HG03064 (cell line): ENCODE results near the gene LGALS9.
"Not testable (repeated sequence)": the region's sequence is repeated elsewhere in the genome, so short reads cannot be mapped to it uniquely, and the experiment has no call there.

Source experiments
- ATAC-seq: cut with Tn5 transposase; IDR thresholded peaks from one replicate; pipeline ENCODE4 v1.9.1; 2021; ENCODE audit warnings: low read depth; ENCODE audit not compliant: unreplicated experiment

LGALS9 gene

DNA sequence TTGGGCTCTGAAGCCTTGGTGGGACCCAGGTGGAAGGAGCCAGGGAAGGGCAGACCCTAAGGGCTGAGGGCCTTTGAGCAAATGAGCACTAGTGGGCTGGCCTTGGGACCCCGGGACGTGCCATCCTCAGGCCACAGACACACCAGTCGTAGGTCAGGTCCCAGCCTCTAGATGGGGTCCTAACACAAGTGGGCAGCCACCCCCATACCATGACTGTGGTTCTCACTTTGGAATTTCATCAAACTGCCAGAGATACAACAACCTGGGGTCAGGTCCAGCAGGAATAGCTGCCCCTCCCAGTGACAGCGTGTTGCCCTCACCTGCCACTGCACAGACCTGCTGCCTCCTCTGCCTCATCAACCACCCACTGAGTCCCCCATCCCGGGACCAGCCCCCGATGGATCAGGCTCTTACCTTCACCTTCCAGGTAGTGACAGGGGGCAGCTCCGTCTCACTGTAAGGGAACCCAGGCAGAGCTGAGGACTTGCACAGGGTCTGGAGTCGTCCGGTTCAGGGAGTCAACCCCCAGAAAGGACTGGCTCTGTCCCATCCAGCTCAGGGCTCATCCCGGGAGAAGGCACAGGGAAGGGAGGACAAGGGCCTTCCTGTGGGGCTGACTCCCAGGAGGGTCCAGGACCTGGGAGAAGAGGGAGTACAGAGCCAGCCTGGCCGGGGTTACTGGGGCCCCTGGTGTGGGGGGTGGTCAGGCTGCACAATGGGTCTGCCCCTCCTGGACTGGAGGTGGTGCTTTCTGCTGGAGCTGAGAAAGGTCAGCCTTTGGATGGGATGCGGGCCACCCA, 40.0 kb downstream of the LGALS9 start:
- no peak for ATAC-seq

GRCh38 chr17:27671591-27671910, 40.6 kb downstream of the LGALS9 start:
- ATAC-seq, result no peak

DNA sequence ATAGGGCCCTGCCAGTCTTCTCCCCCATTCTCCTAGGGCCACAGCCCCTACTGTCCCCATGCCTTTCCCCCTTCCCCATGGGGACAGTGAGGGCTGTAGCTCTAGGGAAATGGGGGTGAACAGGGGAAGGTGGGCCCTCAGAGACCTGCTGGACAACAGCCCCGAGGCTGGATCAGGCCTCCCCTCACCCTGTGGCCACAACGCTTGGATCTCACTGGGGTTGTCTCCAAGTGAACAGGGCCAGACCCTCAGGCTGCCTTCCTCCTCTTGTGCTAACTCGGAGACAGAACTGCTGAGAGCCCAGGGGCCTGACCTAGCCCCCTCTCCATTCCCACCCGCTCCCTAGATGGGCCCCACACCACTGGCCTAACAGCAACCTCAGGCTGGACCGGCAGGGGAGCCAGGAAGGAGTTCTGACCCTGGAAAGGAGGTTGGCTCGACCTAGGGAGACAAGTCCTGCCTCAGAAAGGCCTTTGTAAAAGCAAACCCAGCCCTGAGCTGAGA, 41.0 kb downstream of the LGALS9 start:
- ATAC-seq, result not testable (repeated sequence)

GRCh38 chr17:27674335-27674734, 43.3 kb downstream of the LGALS9 start:
- ATAC-seq, result no peak

DNA sequence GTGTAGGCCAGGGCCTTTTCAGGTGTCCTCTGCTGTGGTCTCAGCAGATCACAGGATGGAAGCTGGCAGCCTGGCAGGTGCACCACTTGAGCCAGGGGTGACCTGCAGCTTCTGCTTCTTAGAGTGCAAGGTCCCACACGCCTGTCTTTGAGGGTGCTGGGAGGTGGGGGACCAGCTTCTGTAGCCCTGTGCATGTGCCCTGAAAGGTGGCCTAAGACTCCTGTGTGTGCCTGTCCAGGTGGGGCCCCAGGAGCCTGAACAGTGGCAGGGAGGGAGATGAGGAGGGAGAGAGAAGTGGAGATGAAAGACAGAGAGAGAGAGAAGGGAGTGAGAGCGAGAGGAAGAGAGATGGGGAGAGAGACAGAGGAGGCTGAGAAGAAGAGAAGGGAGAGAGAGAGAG, 46.2 kb downstream of the LGALS9 start:
- ATAC-seq, result no peak

GRCh38 chr17:27686322-27686721, 55.3 kb downstream of the LGALS9 start:
- not testable (repeated sequence) for ATAC-seq

DNA sequence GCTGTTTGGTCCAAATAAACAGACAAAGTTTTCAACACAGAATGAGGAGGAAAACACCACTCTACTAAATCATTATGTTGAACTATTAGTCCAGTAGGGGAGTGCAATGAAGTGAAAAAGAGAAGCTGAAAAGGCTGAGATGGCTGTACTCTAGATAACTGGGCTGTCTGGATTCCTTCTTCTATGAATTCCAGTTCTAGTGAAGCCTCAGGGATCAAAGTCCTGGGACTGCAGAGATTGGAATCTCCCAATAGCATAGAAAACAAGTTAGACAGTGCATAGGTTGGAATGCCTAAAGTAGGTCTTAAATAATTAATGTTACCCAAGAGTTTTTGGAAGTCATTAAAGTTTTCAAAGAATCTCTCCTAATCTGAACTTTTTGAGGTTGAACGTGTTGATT, 59.9 kb downstream of the LGALS9 start:
- no peak for ATAC-seq

- not testable (repeated sequence) for ATAC-seq
These were observed 64.3 kb downstream of the LGALS9 start for GRCh38 chr17:27695254-27695814.
